ENCODE data around the gene RFTN1. TPM values are rescaled to one million over a fixed set of nuclear protein-coding genes. Genes with fewer than 3 reads are reported as not detected.
A peak's percentile ranks its signal among the peaks of the same experiment; 100 is the strongest.

Gene RFTN1
- total RNA-seq, 2 experiments from 2014 or later = 74.9 to 75.1 TPM

GRCh38 chr3:16509721-16510619, 3.5 kb downstream of the RFTN1 start:
- H3K36me3 Mint-ChIP-seq (ENCODE audit: low read depth) = peaks cover 38% of the 10 kb centered on the region
- H3K9me3 Mint-ChIP-seq = no peaks in the 10 kb centered on the region
- peaks cover 77% of the 10 kb centered on the region for H3K4me1 Mint-ChIP-seq
- CTCF ChIA-PET = interaction anchor here (1.5 to 2.4 kb wide), 2 partner anchors 219 to 242 kb away, joined by 3 to 6 read pairs; no protein-coding TSS in a partner anchor
- no peaks in the 10 kb centered on the region for H3K27me3 Mint-ChIP-seq
- POLR2A ChIA-PET = interaction anchor here (1.0 kb wide), 2 partner anchors 28 to 41 kb away, joined by 3 to 4 read pairs; no protein-coding TSS in a partner anchor
- DNase-seq = no peak
- peak overlapping the region; percentile 26 for H3K4me3 Mint-ChIP-seq
- H3K27ac Mint-ChIP-seq = peak overlapping the region; percentile 97

- peak; percentile 42 for DNase-seq
- H3K4me3 Mint-ChIP-seq = no peak overlapping the region
- H3K27ac Mint-ChIP-seq = peak overlapping the region; percentile 13
- H3K9me3 Mint-ChIP-seq = no peaks in the 10 kb centered on the region
- CTCF ChIA-PET = interaction anchor here (1.5 to 2.4 kb wide), 2 partner anchors 218 to 241 kb away, joined by 3 to 6 read pairs; no protein-coding TSS in a partner anchor
- peaks cover 70% of the 10 kb centered on the region for H3K4me1 Mint-ChIP-seq
- POLR2A ChIA-PET = interaction anchor here (0.6 to 1.1 kb wide), 3 partner anchors 8 to 19 kb away, joined by 3 read pairs; no protein-coding TSS in a partner anchor
- H3K27me3 Mint-ChIP-seq = no peaks in the 10 kb centered on the region
- H3K36me3 Mint-ChIP-seq (ENCODE audit: low read depth) = peaks cover 47% of the 10 kb centered on the region
These were observed 4.9 kb downstream of the RFTN1 start for GRCh38 chr3:16508591-16508995.

- ChIA-PET POLR2A (interaction anchor here (0.6 to 1.1 kb wide), 3 partner anchors 9 to 19 kb away, joined by 3 read pairs; no protein-coding TSS in a partner anchor), CTCF (interaction anchor here (2.4 kb wide), 1 partner anchor 218 kb away, joined by 6 read pairs; no protein-coding TSS in a partner anchor)
- H3K9me3 Mint-ChIP-seq = no peaks in the 10 kb centered on the region
These were observed 5.3 kb downstream of the RFTN1 start for GRCh38 chr3:16508243-16508578.

GRCh38 chr3:16507578-16508242, 5.8 kb downstream of the RFTN1 start:
- peaks cover 55% of the 10 kb centered on the region for H3K36me3 Mint-ChIP-seq (ENCODE audit: low read depth)
- no peaks in the 10 kb centered on the region for H3K27me3 Mint-ChIP-seq
- CTCF ChIA-PET = no interaction called here
- H3K4me1 Mint-ChIP-seq = peaks cover 69% of the 10 kb centered on the region
- peak overlapping the region; percentile 5 for H3K27ac Mint-ChIP-seq
- no peak for DNase-seq
- H3K9me3 Mint-ChIP-seq = no peaks in the 10 kb centered on the region
- H3K4me3 Mint-ChIP-seq = no peak overlapping the region
- POLR2A ChIA-PET = interaction anchor here (0.9 to 1.1 kb wide), 2 partner anchors 8 to 18 kb away, joined by 3 read pairs; no protein-coding TSS in a partner anchor

More at GRCh38 chr3:16508243-16508578, 5.3 kb downstream of the RFTN1 start:
- DNase-seq = no peak
- Mint-ChIP-seq H3K4me3 (no peak overlapping the region), H3K27me3 (no peaks in the 10 kb centered on the region), H3K4me1 (peaks cover 69% of the 10 kb centered on the region), H3K36me3 (ENCODE audit: low read depth) (peaks cover 51% of the 10 kb centered on the region), H3K27ac (peak overlapping the region; percentile 13)

GRCh38 chr3:16506884-16507577, 6.5 kb downstream of the RFTN1 start:
- ChIA-PET POLR2A (no interaction called here), CTCF (no interaction called here)
- H3K4me1 Mint-ChIP-seq = peaks cover 66% of the 10 kb centered on the region
- H3K4me3 Mint-ChIP-seq = no peak overlapping the region
- H3K9me3 Mint-ChIP-seq = no peaks in the 10 kb centered on the region
- H3K36me3 Mint-ChIP-seq (ENCODE audit: low read depth) = peaks cover 55% of the 10 kb centered on the region
- H3K27ac Mint-ChIP-seq = no peak overlapping the region
- no peak for DNase-seq
- no peaks in the 10 kb centered on the region for H3K27me3 Mint-ChIP-seq

GRCh38 chr3:16506451-16506850, 7.0 kb downstream of the RFTN1 start:
- no peak overlapping the region for H3K27ac Mint-ChIP-seq
- peaks cover 58% of the 10 kb centered on the region for H3K36me3 Mint-ChIP-seq (ENCODE audit: low read depth)
- CTCF ChIA-PET = no interaction called here
- no peaks in the 10 kb centered on the region for H3K27me3 Mint-ChIP-seq
- H3K4me3 Mint-ChIP-seq = no peak overlapping the region
- H3K4me1 Mint-ChIP-seq = peaks cover 60% of the 10 kb centered on the region
- H3K9me3 Mint-ChIP-seq = no peaks in the 10 kb centered on the region
- POLR2A ChIA-PET = no interaction called here
- no peak for DNase-seq

- Mint-ChIP-seq H3K4me1 (peaks cover 44% of the 10 kb centered on the region), H3K36me3 (ENCODE audit: low read depth) (peaks cover 71% of the 10 kb centered on the region), H3K27ac (no peak overlapping the region), H3K27me3 (no peaks in the 10 kb centered on the region), H3K9me3 (no peaks in the 10 kb centered on the region), H3K4me3 (no peak overlapping the region)
- POLR2A ChIA-PET = interaction anchor here (1.1 kb wide), 1 partner anchor 239 kb away, joined by 4 read pairs; the partner anchor contains the start of genes DPH3 and OXNAD1
- DNase-seq = no peak
- CTCF ChIA-PET = no interaction called here
These were observed 8.8 kb downstream of the RFTN1 start for GRCh38 chr3:16504692-16505091.

- no peak overlapping the region for H3K4me3 Mint-ChIP-seq
- no peak overlapping the region for H3K27ac Mint-ChIP-seq
- no peaks in the 10 kb centered on the region for H3K27me3 Mint-ChIP-seq
- H3K36me3 Mint-ChIP-seq (ENCODE audit: low read depth) = peaks cover 71% of the 10 kb centered on the region
- no peak for DNase-seq
- H3K4me1 Mint-ChIP-seq = peaks cover 40% of the 10 kb centered on the region
- ChIA-PET CTCF (no interaction called here), POLR2A (interaction anchor here (1.1 kb wide), 1 partner anchor 239 kb away, joined by 4 read pairs; the partner anchor contains the start of genes DPH3 and OXNAD1)
- H3K9me3 Mint-ChIP-seq = no peaks in the 10 kb centered on the region
These were observed 9.3 kb downstream of the RFTN1 start for GRCh38 chr3:16504242-16504641.

GRCh38 chr3:16503191-16503776, 10.2 kb downstream of the RFTN1 start:
- no peak overlapping the region for H3K4me3 Mint-ChIP-seq
- peaks cover 72% of the 10 kb centered on the region for H3K36me3 Mint-ChIP-seq (ENCODE audit: low read depth)
- no peaks in the 10 kb centered on the region for H3K27me3 Mint-ChIP-seq
- H3K9me3 Mint-ChIP-seq = no peaks in the 10 kb centered on the region
- ChIA-PET CTCF (no interaction called here), POLR2A (interaction anchor here (1.3 kb wide), 1 partner anchor 9 kb away, joined by 4 read pairs; no protein-coding TSS in a partner anchor)
- H3K4me1 Mint-ChIP-seq = peaks cover 38% of the 10 kb centered on the region
- no peak overlapping the region for H3K27ac Mint-ChIP-seq
- no peak for DNase-seq

- POLR2A ChIA-PET = interaction anchor here (1.3 to 1.9 kb wide), 2 partner anchors 9 to 10 kb away, joined by 4 read pairs; no protein-coding TSS in a partner anchor
- Mint-ChIP-seq H3K4me3 (no peak overlapping the region), H3K4me1 (peaks cover 34% of the 10 kb centered on the region), H3K36me3 (ENCODE audit: low read depth) (peaks cover 64% of the 10 kb centered on the region), H3K9me3 (no peaks in the 10 kb centered on the region), H3K27me3 (no peaks in the 10 kb centered on the region), H3K27ac (no peak overlapping the region)
- CTCF ChIA-PET = no interaction called here
- DNase-seq = no peak
These were observed 11.1 kb downstream of the RFTN1 start for GRCh38 chr3:16502347-16502908.

GRCh38 chr3:16501376-16501775, 12.1 kb downstream of the RFTN1 start:
- POLR2A ChIA-PET = interaction anchor here (1.9 kb wide), 1 partner anchor 10 kb away, joined by 4 read pairs; no protein-coding TSS in a partner anchor
- H3K36me3 Mint-ChIP-seq (ENCODE audit: low read depth) = peaks cover 60% of the 10 kb centered on the region
- CTCF ChIA-PET = no interaction called here
- peaks cover 36% of the 10 kb centered on the region for H3K4me1 Mint-ChIP-seq
- no peaks in the 10 kb centered on the region for H3K9me3 Mint-ChIP-seq
- no peak overlapping the region for H3K4me3 Mint-ChIP-seq
- H3K27me3 Mint-ChIP-seq = no peaks in the 10 kb centered on the region
- H3K27ac Mint-ChIP-seq = no peak overlapping the region
- no peak for DNase-seq

GRCh38 chr3:16500911-16501310, 12.6 kb downstream of the RFTN1 start:
- no peaks in the 10 kb centered on the region for H3K9me3 Mint-ChIP-seq
- H3K27ac Mint-ChIP-seq = no peak overlapping the region
- peaks cover 38% of the 10 kb centered on the region for H3K4me1 Mint-ChIP-seq
- H3K36me3 Mint-ChIP-seq (ENCODE audit: low read depth) = peaks cover 58% of the 10 kb centered on the region
- no peaks in the 10 kb centered on the region for H3K27me3 Mint-ChIP-seq
- ChIA-PET CTCF (no interaction called here), POLR2A (interaction anchor here (1.9 kb wide), 1 partner anchor 11 kb away, joined by 4 read pairs; no protein-coding TSS in a partner anchor)
- no peak for DNase-seq
- no peak overlapping the region for H3K4me3 Mint-ChIP-seq

All from activated CD4-positive, alpha-beta memory T cell treated with anti-CD3 and anti-CD28 coated beads, Interleukin-2, amount 10 ng/mL, durations not matched to agents 7 days and 5 days (primary cell).